Right cardiac atrium (tissue), 5 donors: ENCODE measurements around the gene SLC37A3. TPM values are rescaled to one million over a fixed set of nuclear protein-coding genes. Genes with fewer than 3 reads are reported as not detected.

Source experiments
- ATAC-seq, 2 donors: fragments of 200-7000 bp; cut with Tn5 transposase; one replicate each; pipeline versions ENCODE4 v1.8.0 to v1.9.1; 2020; ENCODE audit warnings: moderate library complexity in 2 of 2, mild to moderate bottlenecking in 1 of 2
- DNase-seq, 3 donors: peaks; one replicate each; pipeline ENCODE4 v3.0.0-alpha.2; 2020
- H3K27ac ChIP-seq: one replicate; pipeline ENCODE4 v1.5.1; 2013; ENCODE audit warnings: mild to moderate bottlenecking, low read length, control low read depth, moderate library complexity
- H3K27me3 ChIP-seq: one replicate; pipeline ENCODE4 v1.6.1; 2013; ENCODE audit not compliant: control insufficient read depth, insufficient read depth
- H3K4me1 ChIP-seq: one replicate; pipeline ENCODE4 v1.6.1; 2013; ENCODE audit warnings: low read length; ENCODE audit not compliant: control insufficient read depth, insufficient read depth
- H3K4me3 ChIP-seq: one replicate; pipeline ENCODE4 v1.5.1; 2013; ENCODE audit warnings: low read length, control low read depth
- H3K9me3 ChIP-seq: one replicate; pipeline ENCODE4 v1.6.1; 2013; ENCODE audit warnings: low read length; ENCODE audit not compliant: control insufficient read depth
- WGBS: extraction: QIAGEN DNeasy Blood & Tissue Kit; methylation state at CpG from one replicate; pipeline ENCODE4 v1.1.7; 2013; 5-methylcytosine and 5-hydroxymethylcytosine counted together
- intact Hi-C, 4 donors: fragments of 100-400 bp; cut with DNase I; formaldehyde crosslinking; loops; one replicate each; pipeline versions ENCODE4 v1.11.0 to v1.14.0; 2022 to 2023
- polyA plus RNA-seq: library from polyadenylated mRNA; stranded (reverse); fragments of 200-250 nt; gene quantifications from one replicate; pipeline ENCODE4 v1.2.3, GENCODE V29; 2013
- total RNA-seq, 4 donors: library from RNA; stranded (reverse); fragmentation: NEBNext Ultra II Directional; extraction: Animal tissue kit (Norgen Biotek cat#: 25700); gene quantifications; one replicate each; pipeline ENCODE4 v1.2.1, GENCODE V29; 2021
- donor health status: healthy with polysubstance abuse.
- donor health status: DM: no; HTN: yes; CAD: no.
- donor health status: DM: no; HTN: no; CAD: no.
- donor health status: DM: no; HTN: yes; CAD: no; lungs with severe emphysema.
- donor health status: DM: yes; HTN: yes; CAD: no.

Gene SLC37A3
- total and polyA plus RNA-seq, 5 donors, result 11.8 to 17.7 (median 16.3) TPM

- Histone ChIP-seq H3K4me1 (no peaks in the 10 kb centered on the region), H3K9me3 (no peaks in the 10 kb centered on the region), H3K27me3 (no peaks in the 10 kb centered on the region), H3K27ac (no peak overlapping the region), H3K4me3 (no peak overlapping the region)
- intact Hi-C loops, result no loop called here
- ATAC-seq, result no peak
- 95% methylated on average over 3 of the region's 3 CpGs for WGBS
- no peak for DNase-seq
Measured at GRCh38 chr7:140287988-140288387, 110.3 kb downstream of the SLC37A3 start.

- no peak for DNase-seq
- H3K9me3 ChIP-seq, result no peaks in the 10 kb centered on the region
- no peaks in the 10 kb centered on the region for H3K27me3 ChIP-seq
- ATAC-seq, result no peak
- no peaks in the 10 kb centered on the region for H3K4me1 ChIP-seq
- intact Hi-C loops, result no loop called here
- H3K4me3 ChIP-seq, result no peak overlapping the region
- WGBS, result 70% methylated on average over 6 of the region's 6 CpGs
- no peak overlapping the region for H3K27ac ChIP-seq
Measured at GRCh38 chr7:140285938-140286337, 112.4 kb downstream of the SLC37A3 start.

- Histone ChIP-seq H3K27me3 (no peaks in the 10 kb centered on the region), H3K4me3 (no peak overlapping the region), H3K27ac (no peak overlapping the region), H3K9me3 (no peaks in the 10 kb centered on the region), H3K4me1 (no peaks in the 10 kb centered on the region)
- intact Hi-C loops, result no loop called here
- DNase-seq (no peak), ATAC-seq (no peak)
- WGBS, result 98% methylated on average over 1 of the region's 1 CpG
Measured at GRCh38 chr7:140284062-140284461, 114.3 kb downstream of the SLC37A3 start.

Other genes with a start within 250 kb of the SLC37A3 start
- 10 to 100 TPM; 11.5 to 14.8 (median 12.8) TPM for gene KDM7A, start 221.5 kb downstream of the SLC37A3 start, total RNA-seq
- gene KDM7A, start 221.5 kb downstream of the SLC37A3 start, polyA plus RNA-seq, result 4.5 TPM
- gene RAB19, start 5.5 kb upstream of the SLC37A3 start, total RNA-seq, result not detected
- not detected for gene RAB19, start 5.5 kb upstream of the SLC37A3 start, polyA plus RNA-seq
- 100 to 1,000 TPM in 1 of 4 donors, 10 to 100 TPM in 3; 82.9 to 128 (median 99.0) TPM for gene MKRN1, start 81.0 kb upstream of the SLC37A3 start, total RNA-seq
- 53.1 TPM for gene MKRN1, start 81.0 kb upstream of the SLC37A3 start, polyA plus RNA-seq
- 10 to 100 TPM; 10.7 to 16.6 (median 12.3) TPM for gene DENND2A, start 242.3 kb upstream of the SLC37A3 start, total RNA-seq
- 8.7 TPM for gene DENND2A, start 242.3 kb upstream of the SLC37A3 start, polyA plus RNA-seq